HUES64 (cell line): ENCODE data around the gene FIP1L1.

Experiments used
- H3K27ac ChIP-seq: 2 replicates; pipeline ENCODE4 v1.7.0; 2013; ENCODE audit warnings: low read depth, low read length, inconsistent platforms
- H3K27me3 ChIP-seq: 2 replicates; pipeline ENCODE4 v1.6.1; 2013; ENCODE audit warnings: mild to moderate bottlenecking, low read length; ENCODE audit not compliant: insufficient read depth
- H3K36me3 ChIP-seq: 2 replicates; pipeline ENCODE4 v1.6.1; 2013; ENCODE audit warnings: mild to moderate bottlenecking, low read length; ENCODE audit not compliant: insufficient read depth
- H3K4me1 ChIP-seq: 2 replicates; pipeline ENCODE4 v1.6.1; 2013; ENCODE audit warnings: mild to moderate bottlenecking, low read length, moderate library complexity; ENCODE audit not compliant: insufficient read depth
- H3K4me3 ChIP-seq: 2 replicates; pipeline ENCODE4 v1.5.1; 2013; ENCODE audit warnings: mild to moderate bottlenecking, low read length, moderate library complexity
- H3K9ac ChIP-seq: 2 replicates; pipeline ENCODE4 v1.6.1; 2013; ENCODE audit warnings: mild to moderate bottlenecking, low read depth, low read length
- H3K9me3 ChIP-seq: 2 replicates; pipeline ENCODE4 v1.6.1; 2013; ENCODE audit warnings: low read depth, low read length; ENCODE audit not compliant: insufficient read depth
- WGBS: fragments of 150-250, 120-280 bp; methylation state at CpG from one replicate; pipeline ENCODE4 v1.1.7; 2013; ENCODE audit warnings: missing lambda C conversion rate; 5-methylcytosine and 5-hydroxymethylcytosine counted together

FIP1L1 gene

GRCh38 chr4:53489279-53489889 lies 111.9 kb downstream of the FIP1L1 start:
- Histone ChIP-seq H3K9me3 (no peaks in the 10 kb centered on the region), H3K4me3 (no peak overlapping the region), H3K27ac (no peak overlapping the region), H3K36me3 (no peaks in the 10 kb centered on the region), H3K27me3 (no peaks in the 10 kb centered on the region), H3K9ac (no peak overlapping the region), H3K4me1 (peaks cover 6% of the 10 kb centered on the region; the same call in 1 of the 2 replicates)

GRCh38 chr4:53490161-53490956 lies 112.9 kb downstream of the FIP1L1 start:
- Histone ChIP-seq H3K36me3 (no peaks in the 10 kb centered on the region), H3K4me3 (no peak overlapping the region), H3K4me1 (peaks cover 6% of the 10 kb centered on the region; the same call in 1 of the 2 replicates), H3K9me3 (no peaks in the 10 kb centered on the region), H3K27ac (no peak overlapping the region), H3K9ac (no peak overlapping the region), H3K27me3 (no peaks in the 10 kb centered on the region)
- 71% methylated on average over 6 of the region's 6 CpGs for WGBS

GRCh38 chr4:53490965-53491622 lies 113.7 kb downstream of the FIP1L1 start:
- Histone ChIP-seq H3K27ac (no peak overlapping the region), H3K4me1 (peaks cover 6% of the 10 kb centered on the region; the same call in 1 of the 2 replicates), H3K9ac (no peak overlapping the region), H3K27me3 (no peaks in the 10 kb centered on the region), H3K9me3 (no peaks in the 10 kb centered on the region), H3K4me3 (no peak overlapping the region), H3K36me3 (no peaks in the 10 kb centered on the region)
- 59% methylated on average over 3 of the region's 3 CpGs for WGBS

GRCh38 chr4:53494851-53495250 lies 117.4 kb downstream of the FIP1L1 start:
- H3K4me3 ChIP-seq, result no peak overlapping the region
- H3K27me3 ChIP-seq, result no peaks in the 10 kb centered on the region
- no peak overlapping the region for H3K27ac ChIP-seq
- 92% methylated on average over 3 of the region's 6 CpGs for whole genome bisulfite sequencing
- no peaks in the 10 kb centered on the region for H3K36me3 ChIP-seq
- no peak overlapping the region for H3K9ac ChIP-seq
- H3K4me1 ChIP-seq, result peaks cover 19% of the 10 kb centered on the region
- H3K9me3 ChIP-seq, result no peaks in the 10 kb centered on the region

- Histone ChIP-seq H3K27ac (no peak overlapping the region), H3K4me3 (no peak overlapping the region), H3K4me1 (peaks cover 12% of the 10 kb centered on the region), H3K9ac (no peak overlapping the region), H3K36me3 (no peaks in the 10 kb centered on the region), H3K9me3 (no peaks in the 10 kb centered on the region), H3K27me3 (no peaks in the 10 kb centered on the region)
- 88% methylated on average over 6 of the region's 7 CpGs for WGBS
These were observed 120.2 kb downstream of the FIP1L1 start for GRCh38 chr4:53497487-53498244.

GRCh38 chr4:53498706-53499105 lies 121.3 kb downstream of the FIP1L1 start:
- Histone ChIP-seq H3K27ac (no peak overlapping the region), H3K27me3 (no peaks in the 10 kb centered on the region), H3K4me1 (peaks cover 12% of the 10 kb centered on the region), H3K4me3 (no peak overlapping the region), H3K36me3 (no peaks in the 10 kb centered on the region), H3K9ac (no peak overlapping the region), H3K9me3 (no peaks in the 10 kb centered on the region)
- WGBS, result 97% methylated on average over 2 of the region's 2 CpGs

GRCh38 chr4:53499791-53500190 lies 122.3 kb downstream of the FIP1L1 start:
- no peaks in the 10 kb centered on the region for H3K27me3 ChIP-seq
- no peak overlapping the region for H3K27ac ChIP-seq
- H3K4me1 ChIP-seq, result peaks cover 12% of the 10 kb centered on the region
- no peak overlapping the region for H3K4me3 ChIP-seq
- H3K36me3 ChIP-seq, result no peaks in the 10 kb centered on the region
- H3K9me3 ChIP-seq, result no peaks in the 10 kb centered on the region
- H3K9ac ChIP-seq, result no peak overlapping the region
- 97% methylated on average over 1 of the region's 1 CpG for WGBS

GRCh38 chr4:53500546-53500945 lies 123.1 kb downstream of the FIP1L1 start:
- no peaks in the 10 kb centered on the region for H3K9me3 ChIP-seq
- no peaks in the 10 kb centered on the region for H3K36me3 ChIP-seq
- no peak overlapping the region for H3K27ac ChIP-seq
- WGBS, result 95% methylated on average over 2 of the region's 2 CpGs
- no peak overlapping the region for H3K4me3 ChIP-seq
- no peak overlapping the region for H3K9ac ChIP-seq
- H3K27me3 ChIP-seq, result no peaks in the 10 kb centered on the region
- peaks cover 12% of the 10 kb centered on the region for H3K4me1 ChIP-seq

GRCh38 chr4:53501561-53501960 lies 124.1 kb downstream of the FIP1L1 start:
- H3K9me3 ChIP-seq, result no peaks in the 10 kb centered on the region
- WGBS, result 92% methylated on average over 4 of the region's 4 CpGs
- H3K27me3 ChIP-seq, result no peaks in the 10 kb centered on the region
- peaks cover 12% of the 10 kb centered on the region for H3K4me1 ChIP-seq
- no peaks in the 10 kb centered on the region for H3K36me3 ChIP-seq
- H3K27ac ChIP-seq, result no peak overlapping the region
- no peak overlapping the region for H3K4me3 ChIP-seq
- H3K9ac ChIP-seq, result no peak overlapping the region

- Histone ChIP-seq H3K27me3 (no peaks in the 10 kb centered on the region), H3K4me3 (no peak overlapping the region), H3K9ac (no peak overlapping the region), H3K4me1 (peaks cover 9% of the 10 kb centered on the region), H3K9me3 (no peaks in the 10 kb centered on the region), H3K36me3 (no peaks in the 10 kb centered on the region), H3K27ac (no peak overlapping the region)
- WGBS, result 97% methylated on average over 1 of the region's 1 CpG
These were observed 124.7 kb downstream of the FIP1L1 start for GRCh38 chr4:53502094-53502493.

GRCh38 chr4:53505947-53506346 lies 128.5 kb downstream of the FIP1L1 start:
- no peaks in the 10 kb centered on the region for H3K27me3 ChIP-seq
- no peak overlapping the region for H3K4me3 ChIP-seq
- H3K4me1 ChIP-seq, result no peaks in the 10 kb centered on the region
- H3K36me3 ChIP-seq, result no peaks in the 10 kb centered on the region
- H3K27ac ChIP-seq, result no peak overlapping the region
- H3K9ac ChIP-seq, result no peak overlapping the region
- WGBS, result 84% methylated on average over 2 of the region's 2 CpGs
- no peaks in the 10 kb centered on the region for H3K9me3 ChIP-seq
